Parathyroid adenoma (tissue), 2 donors: ENCODE measurements around the gene RASAL1.

ENCODE experiments used
- H2AFZ ChIP-seq: fragments of 300-600 bp; sonication (generic); one replicate; pipeline ENCODE4 v1.7.0; 2017; ENCODE audit warnings: antibody characterized with exemption, mild to moderate bottlenecking
- H3K27ac ChIP-seq: fragments of 300-600 bp; sonication (generic); one replicate; pipeline ENCODE4 v1.7.0; 2017
- H3K27me3 ChIP-seq: fragments of 300-600 bp; sonication (generic); one replicate; pipeline ENCODE4 v1.7.0; 2017; ENCODE audit warnings: low read length; ENCODE audit not compliant: control insufficient read depth, insufficient read depth
- H3K36me3 ChIP-seq: fragments of 300-600 bp; sonication (generic); one replicate; pipeline ENCODE4 v1.7.0; 2017; ENCODE audit warnings: low read length; ENCODE audit not compliant: control insufficient read depth, insufficient read depth
- H3K4me1 ChIP-seq: fragments of 300-600 bp; sonication (generic); one replicate; pipeline ENCODE4 v1.7.0; 2017; ENCODE audit warnings: control low read depth
- H3K4me2 ChIP-seq: fragments of 300-600 bp; sonication (generic); one replicate; pipeline ENCODE4 v1.7.0; 2017; ENCODE audit warnings: low read length
- H3K4me3 ChIP-seq: fragments of 300-600 bp; sonication (generic); one replicate; pipeline ENCODE4 v1.7.0; 2017; ENCODE audit warnings: low read depth, low read length
- H3K79me2 ChIP-seq: fragments of 300-600 bp; sonication (generic); one replicate; pipeline ENCODE4 v1.7.0; 2017; ENCODE audit warnings: control low read depth
- H3K9ac ChIP-seq: fragments of 300-600 bp; sonication (generic); one replicate; pipeline ENCODE4 v1.7.0; 2017; ENCODE audit warnings: mild to moderate bottlenecking
- H3K9me3 ChIP-seq: fragments of 300-600 bp; sonication (generic); one replicate; pipeline ENCODE4 v1.7.0; 2017; ENCODE audit warnings: low read length; ENCODE audit not compliant: control insufficient read depth
- CTCF ChIP-seq: fragments of 300-600 bp; sonication (generic); IDR thresholded peaks from one replicate; pipeline ENCODE4 v1.7.0; 2017; ENCODE audit warnings: antibody characterized with exemption, mild to moderate bottlenecking
- donor health status: primary hyperparathyroidism.

RASAL1 gene

GRCh38 chr12:113087193-113087592 is 48.4 kb downstream of the RASAL1 start:
- TF ChIP-seq CTCF = no peak
- Histone ChIP-seq H3K4me3 (no peak overlapping the region), H2AFZ (no peak overlapping the region), H3K4me2 (no peak overlapping the region), H3K36me3 (no peaks in the 10 kb centered on the region), H3K27me3 (no peaks in the 10 kb centered on the region), H3K27ac (no peak overlapping the region), H3K79me2 (no peaks in the 10 kb centered on the region), H3K4me1 (no peaks in the 10 kb centered on the region), H3K9me3 (no peaks in the 10 kb centered on the region), H3K9ac (no peak overlapping the region)

GRCh38 chr12:113086249-113087164 is 49.1 kb downstream of the RASAL1 start:
- no peak overlapping the region for H3K9ac ChIP-seq
- no peaks in the 10 kb centered on the region for H3K27me3 ChIP-seq
- no peak overlapping the region for H3K4me3 ChIP-seq
- no peak overlapping the region for H2AFZ ChIP-seq
- H3K4me2 ChIP-seq = no peak overlapping the region
- H3K27ac ChIP-seq = no peak overlapping the region
- no peaks in the 10 kb centered on the region for H3K4me1 ChIP-seq
- no peaks in the 10 kb centered on the region for H3K9me3 ChIP-seq
- H3K79me2 ChIP-seq = no peaks in the 10 kb centered on the region
- no peak for TF ChIP-seq CTCF
- no peaks in the 10 kb centered on the region for H3K36me3 ChIP-seq

GRCh38 chr12:113083863-113084435 is 51.6 kb downstream of the RASAL1 start:
- no peak overlapping the region for H2AFZ ChIP-seq

GRCh38 chr12:113082486-113083148 is 52.9 kb downstream of the RASAL1 start:
- H3K4me1 ChIP-seq = no peaks in the 10 kb centered on the region
- no peaks in the 10 kb centered on the region for H3K79me2 ChIP-seq
- no peak overlapping the region for H3K4me3 ChIP-seq
- no peaks in the 10 kb centered on the region for H3K27me3 ChIP-seq
- H3K9ac ChIP-seq = no peak overlapping the region
- no peak overlapping the region for H3K27ac ChIP-seq
- H3K4me2 ChIP-seq = no peak overlapping the region
- no peak overlapping the region for H2AFZ ChIP-seq
- no peaks in the 10 kb centered on the region for H3K36me3 ChIP-seq
- H3K9me3 ChIP-seq = no peaks in the 10 kb centered on the region
- no peak for TF ChIP-seq CTCF

More at GRCh38 chr12:113083863-113084435, 51.6 kb downstream of the RASAL1 start:
- no peak for TF ChIP-seq CTCF
- Histone ChIP-seq H3K27me3 (no peaks in the 10 kb centered on the region), H3K4me3 (no peak overlapping the region), H3K4me2 (no peak overlapping the region), H3K79me2 (no peaks in the 10 kb centered on the region), H3K4me1 (no peaks in the 10 kb centered on the region), H3K9ac (no peak overlapping the region), H3K36me3 (no peaks in the 10 kb centered on the region), H3K27ac (no peak overlapping the region), H3K9me3 (no peaks in the 10 kb centered on the region)
